ENCODE data around the gene ZNF419. TPM values are rescaled to one million over a fixed set of nuclear protein-coding genes. Genes with fewer than 3 reads are reported as not detected.

Gene ZNF419
- total RNA-seq, 1 donor from 2014 or later = 9.6 TPM

DNA sequence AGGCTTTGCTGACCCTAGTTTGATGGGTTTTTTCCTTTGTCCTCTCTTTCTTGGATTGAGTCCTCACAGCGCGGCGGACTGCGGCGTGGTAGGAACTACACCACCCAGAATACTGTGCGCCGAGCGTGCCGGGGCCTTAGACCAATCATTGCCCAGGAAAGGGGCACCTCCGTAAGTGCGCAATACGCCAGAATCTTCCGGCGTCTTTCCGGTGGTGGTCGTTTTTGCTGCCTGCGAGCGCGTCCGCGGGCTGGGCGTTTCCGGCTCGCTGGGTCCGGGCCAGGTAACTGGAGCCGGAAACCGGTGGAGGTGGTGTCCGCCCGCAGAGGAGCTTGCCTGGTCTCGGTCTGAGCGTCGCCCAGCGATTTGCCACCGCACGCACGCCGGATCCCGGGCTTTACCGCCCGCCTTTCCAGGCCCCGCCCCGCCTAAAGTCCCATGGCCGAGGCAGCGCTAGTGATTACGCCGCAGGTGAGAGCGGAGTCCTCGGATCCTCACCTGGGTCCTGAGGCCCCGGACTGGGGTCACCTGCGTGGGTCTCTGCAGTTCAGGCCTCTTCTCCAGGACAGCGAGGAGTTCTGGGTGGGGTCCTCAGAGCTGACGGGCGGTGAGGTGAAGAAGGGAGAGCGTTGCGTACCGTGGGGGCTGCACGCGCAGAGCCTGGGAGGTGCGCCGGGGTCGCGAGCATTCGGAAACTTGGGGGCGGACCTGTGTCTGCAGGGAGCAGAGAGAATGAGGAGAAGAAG lies 39.8 kb downstream of the ZNF419 start, which contains the start of gene ZNF549:
Gene ZNF549 (plus strand): TSS at position 221 of the 746 bp plus-strand sequence. CDS start 218 bp downstream, at position 439.
- TF ChIP-seq, protein P1, sequence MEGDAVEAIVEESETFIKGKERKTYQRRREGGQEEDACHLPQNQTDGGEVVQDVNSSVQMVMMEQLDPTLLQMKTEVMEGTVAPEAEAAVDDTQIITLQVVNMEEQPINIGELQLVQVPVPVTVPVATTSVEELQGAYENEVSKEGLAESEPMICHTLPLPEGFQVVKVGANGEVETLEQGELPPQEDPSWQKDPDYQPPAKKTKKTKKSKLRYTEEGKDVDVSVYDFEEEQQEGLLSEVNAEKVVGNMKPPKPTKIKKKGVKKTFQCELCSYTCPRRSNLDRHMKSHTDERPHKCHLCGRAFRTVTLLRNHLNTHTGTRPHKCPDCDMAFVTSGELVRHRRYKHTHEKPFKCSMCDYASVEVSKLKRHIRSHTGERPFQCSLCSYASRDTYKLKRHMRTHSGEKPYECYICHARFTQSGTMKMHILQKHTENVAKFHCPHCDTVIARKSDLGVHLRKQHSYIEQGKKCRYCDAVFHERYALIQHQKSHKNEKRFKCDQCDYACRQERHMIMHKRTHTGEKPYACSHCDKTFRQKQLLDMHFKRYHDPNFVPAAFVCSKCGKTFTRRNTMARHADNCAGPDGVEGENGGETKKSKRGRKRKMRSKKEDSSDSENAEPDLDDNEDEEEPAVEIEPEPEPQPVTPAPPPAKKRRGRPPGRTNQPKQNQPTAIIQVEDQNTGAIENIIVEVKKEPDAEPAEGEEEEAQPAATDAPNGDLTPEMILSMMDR (IDR thresholded peaks at IDR 0.05) = no peak
- H3K36me3 ChIP-seq = peaks cover 17% of the 10 kb centered on the region
- no peaks in the 10 kb centered on the region for H3K27me3 ChIP-seq
- peak within 1 kb of the TSS; percentile 89 for H3K4me3 ChIP-seq
- intact Hi-C loops (cut with DNase I) = no loop called here
- peak within 1 kb of the TSS; percentile 80 for H3K27ac ChIP-seq
- ATAC-seq = peak; percentile 100
- peaks cover 5% of the 10 kb centered on the region for H3K9me3 ChIP-seq
- peaks cover 9% of the 10 kb centered on the region for H3K4me1 ChIP-seq
- peak; percentile 91 for DNase-seq

DNA sequence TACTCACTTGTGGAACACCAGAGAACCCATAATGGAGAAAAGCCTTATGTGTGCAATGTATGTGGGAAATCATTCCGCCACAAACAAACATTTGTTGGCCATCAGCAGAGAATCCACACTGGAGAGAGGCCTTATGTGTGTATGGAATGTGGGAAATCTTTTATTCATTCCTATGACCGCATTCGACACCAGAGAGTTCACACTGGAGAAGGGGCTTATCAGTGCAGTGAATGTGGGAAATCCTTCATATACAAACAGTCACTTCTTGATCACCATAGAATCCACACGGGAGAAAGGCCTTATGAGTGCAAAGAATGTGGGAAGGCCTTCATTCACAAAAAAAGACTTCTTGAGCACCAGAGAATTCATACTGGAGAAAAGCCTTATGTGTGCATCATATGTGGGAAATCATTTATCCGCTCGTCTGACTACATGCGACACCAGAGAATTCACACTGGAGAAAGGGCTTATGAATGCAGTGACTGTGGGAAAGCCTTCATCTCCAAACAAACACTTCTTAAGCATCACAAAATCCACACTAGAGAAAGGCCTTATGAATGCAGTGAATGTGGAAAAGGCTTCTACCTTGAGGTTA lies 50.5 kb downstream of the ZNF419 start:
- TF ChIP-seq, protein P1 (IDR thresholded peaks at IDR 0.05) = no peak
- no peak for DNase-seq
- no peak overlapping the region for H3K4me3 ChIP-seq
- H3K27me3 ChIP-seq = no peaks in the 10 kb centered on the region
- peaks cover 100% of the 10 kb centered on the region for H3K9me3 ChIP-seq
- intact Hi-C loops (cut with DNase I) = no loop called here
- H3K36me3 ChIP-seq = peaks cover 37% of the 10 kb centered on the region
- H3K4me1 ChIP-seq = no peaks in the 10 kb centered on the region
- no peak for ATAC-seq
- no peak overlapping the region for H3K27ac ChIP-seq

Other genes with a start within 250 kb of the ZNF419 start
- gene ZNF805, start 247.1 kb upstream of the ZNF419 start, total RNA-seq = 14.6 TPM
- 54.5 TPM for gene ZNF460, start 207.3 kb upstream of the ZNF419 start, total RNA-seq
- gene ZNF543, start 167.3 kb upstream of the ZNF419 start, total RNA-seq = 7.9 TPM
- 9.3 TPM for gene ZNF304, start 136.5 kb upstream of the ZNF419 start, total RNA-seq
- 7.0 TPM for gene TRAPPC2B, start 124.2 kb upstream of the ZNF419 start, total RNA-seq
- gene ZNF547, start 124.2 kb upstream of the ZNF419 start, total RNA-seq = 3.3 TPM
- gene ZNF548, start 97.9 kb upstream of the ZNF419 start, total RNA-seq = 18.6 TPM
- 12.5 TPM for gene ZNF17, start 76.6 kb upstream of the ZNF419 start, total RNA-seq
- 7.5 TPM for gene ZNF749, start 52.4 kb upstream of the ZNF419 start, total RNA-seq
- gene VN1R1, start 30.6 kb upstream of the ZNF419 start, total RNA-seq = 0.75 TPM
- 6.6 TPM for gene ZNF772, start 10.2 kb upstream of the ZNF419 start, total RNA-seq
- 7.1 TPM for gene ZNF773, start 12.2 kb downstream of the ZNF419 start, total RNA-seq
- gene ZNF549, start 39.6 kb downstream of the ZNF419 start, total RNA-seq = 6.4 TPM
- 6.3 TPM for gene ZNF550, start 72.1 kb downstream of the ZNF419 start, total RNA-seq
- gene ZNF416, start 91.2 kb downstream of the ZNF419 start, total RNA-seq = 5.6 TPM
- 2.9 TPM for gene ZIK1, start 96.4 kb downstream of the ZNF419 start, total RNA-seq
- 2.9 TPM for gene ZNF530, start 112.1 kb downstream of the ZNF419 start, total RNA-seq
- 18.9 TPM for gene ZNF134, start 126.5 kb downstream of the ZNF419 start, total RNA-seq
- gene ZNF211, start 145.4 kb downstream of the ZNF419 start, total RNA-seq = 13.3 TPM
- gene ZSCAN4, start 181.2 kb downstream of the ZNF419 start, total RNA-seq = not detected
- gene ZNF551, start 194.2 kb downstream of the ZNF419 start, total RNA-seq = 5.5 TPM
- 4.5 TPM for gene ZNF154, start 221.5 kb downstream of the ZNF419 start, total RNA-seq
- 7.1 TPM for gene ZNF671, start 239.9 kb downstream of the ZNF419 start, total RNA-seq